GM18505 (cell line): ENCODE measurements around the gene DYNC1I1.

ENCODE experiments used
- ATAC-seq: cut with Tn5 transposase; IDR thresholded peaks from one replicate; pipeline ENCODE4 v1.9.1; 2021; ENCODE audit not compliant: unreplicated experiment
- POLR2A ChIP-seq: IDR thresholded peaks from 4 replicates; pipeline ENCODE4 v1.6.1; 2011; ENCODE audit warnings: borderline replicate concordance; ENCODE audit not compliant: insufficient read depth, insufficient read length; ENCODE audit errors: extremely low read depth

The DYNC1I1 gene

GRCh38 chr7:95802270-95802669, 29.9 kb downstream of the DYNC1I1 start:
- no peak for TF ChIP-seq POLR2A
- no peak for ATAC-seq

DNA sequence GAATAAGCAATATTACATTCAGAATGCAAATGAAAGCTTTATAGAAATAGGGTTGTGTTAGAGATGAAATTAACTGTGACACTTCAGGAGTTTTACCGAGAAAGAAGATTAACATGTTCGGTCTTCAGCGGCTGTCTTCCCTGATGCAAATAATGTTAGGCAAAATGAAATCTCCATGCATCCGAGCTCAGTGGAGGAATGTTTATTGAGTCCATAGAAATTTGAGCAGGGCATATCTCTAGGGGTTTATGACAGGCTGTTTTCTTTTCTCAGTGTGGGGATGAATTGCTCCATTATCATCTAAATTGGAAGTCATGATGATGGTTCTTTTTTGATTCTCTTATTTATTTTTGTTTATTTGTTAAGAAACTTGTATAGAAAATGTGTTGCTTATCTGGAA, 31.7 kb downstream of the DYNC1I1 start:
- no peak for TF ChIP-seq POLR2A
- no peak for ATAC-seq

GRCh38 chr7:95805909-95806308, 33.6 kb downstream of the DYNC1I1 start:
- TF ChIP-seq POLR2A = no peak
- ATAC-seq = no peak

DNA sequence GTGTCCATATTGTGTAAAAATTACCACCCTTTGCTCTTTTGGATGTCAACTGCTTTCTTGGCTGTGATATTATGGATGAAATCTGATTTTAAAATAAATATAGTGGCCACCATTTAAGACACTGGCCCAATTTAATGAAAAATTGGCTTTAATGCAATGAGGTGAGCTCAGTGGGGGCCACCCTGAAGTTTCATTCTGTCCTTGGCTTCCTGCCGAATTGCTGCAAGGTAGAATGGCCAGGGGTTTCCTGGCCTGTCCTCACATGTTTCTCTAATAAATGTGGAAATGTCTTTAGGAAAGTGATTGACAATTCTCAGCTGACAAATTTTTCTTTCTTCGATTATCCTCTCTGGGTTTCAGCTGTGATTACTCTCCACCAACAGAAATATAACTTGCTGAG, 36.0 kb downstream of the DYNC1I1 start:
- ATAC-seq = no peak
- no peak for TF ChIP-seq POLR2A

DNA sequence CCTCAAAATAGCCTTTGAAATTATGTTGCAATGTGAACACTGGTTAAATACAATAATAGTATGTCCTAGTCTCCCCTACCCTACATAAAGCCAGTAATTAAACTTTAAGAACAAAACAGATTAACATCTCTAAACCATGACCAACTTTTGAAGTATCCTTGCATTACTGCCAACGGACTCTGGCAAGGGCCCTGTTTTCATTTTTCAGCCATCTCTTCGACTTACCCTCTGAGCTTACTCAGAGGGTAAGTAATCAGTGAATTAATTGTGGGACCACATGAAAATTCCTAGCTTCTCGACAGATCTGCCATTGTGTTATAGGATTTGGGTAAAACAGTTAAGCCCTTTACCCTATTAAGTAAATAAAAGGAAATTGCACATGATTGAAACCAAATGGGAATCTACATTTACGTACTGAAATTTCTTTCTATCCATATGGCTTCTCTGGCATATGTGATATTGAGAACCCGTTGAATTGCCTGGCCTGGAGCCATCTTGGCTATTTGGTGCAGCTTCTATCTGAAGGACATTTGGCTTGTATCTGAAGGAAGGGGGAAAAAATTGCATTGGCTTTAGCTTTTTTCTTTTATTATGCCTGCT, 39.6 kb downstream of the DYNC1I1 start:
- no peak for TF ChIP-seq POLR2A
- ATAC-seq = no peak

GRCh38 chr7:95814721-95815120, 42.4 kb downstream of the DYNC1I1 start:
- no peak for TF ChIP-seq POLR2A
- ATAC-seq = no peak

DNA sequence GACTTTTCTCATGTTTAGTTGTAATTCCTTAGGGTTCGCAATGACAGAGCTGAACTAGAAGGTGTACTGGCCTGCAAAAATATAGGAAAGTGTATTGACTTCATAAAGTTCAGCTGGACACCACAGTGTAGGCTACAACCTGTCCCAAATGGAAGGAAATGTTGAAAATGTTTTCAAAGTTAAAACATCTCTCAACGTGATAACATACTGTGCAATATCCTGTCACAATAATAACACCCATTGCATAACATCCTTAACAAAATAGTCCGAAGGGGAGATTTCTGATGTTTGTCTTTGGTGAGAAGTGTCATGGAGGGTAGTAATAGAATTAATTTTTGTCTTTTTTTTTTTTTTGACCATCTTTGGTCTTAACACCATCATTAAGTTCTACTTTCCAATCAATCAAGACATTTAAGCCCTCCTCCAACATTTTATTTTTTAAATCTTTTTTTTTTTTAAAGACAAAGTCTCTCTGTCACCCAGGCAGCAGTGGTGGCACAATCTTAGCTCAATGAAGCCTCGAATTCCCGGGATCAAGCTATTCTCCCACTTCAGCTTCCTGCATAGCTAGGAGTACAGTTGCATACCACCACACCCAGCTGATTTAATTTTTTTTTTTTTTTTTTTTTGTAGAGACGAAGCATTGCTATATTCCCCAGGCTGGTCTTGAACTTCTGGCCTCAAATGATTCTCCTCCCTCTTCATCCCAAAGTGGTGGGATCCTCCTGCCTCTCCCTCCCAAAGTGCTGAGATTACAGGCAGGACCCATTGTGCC, 45.7 kb downstream of the DYNC1I1 start:
- no peak for TF ChIP-seq POLR2A
- no peak for ATAC-seq

GRCh38 chr7:95820778-95821177, 48.4 kb downstream of the DYNC1I1 start:
- ATAC-seq = no peak
- TF ChIP-seq POLR2A = no peak

DNA sequence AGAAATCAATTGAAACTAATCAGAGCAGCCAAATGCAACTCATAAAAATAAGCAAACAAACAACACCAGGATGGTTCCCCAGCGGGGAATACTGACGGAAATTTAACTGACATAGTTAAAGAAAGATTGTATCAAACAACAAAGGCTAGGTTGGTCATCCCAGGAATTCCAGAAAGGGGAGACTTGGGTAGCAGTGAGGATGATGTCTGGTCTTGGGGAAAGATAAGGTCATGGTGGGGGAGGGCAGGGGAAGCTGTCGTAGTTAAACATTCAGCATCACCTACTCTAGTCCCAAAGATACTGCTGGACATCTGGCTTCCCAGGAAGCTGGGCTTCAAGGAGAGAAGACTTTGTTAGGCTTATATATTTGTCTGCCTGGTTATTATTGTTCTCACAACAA, 50.4 kb downstream of the DYNC1I1 start:
- TF ChIP-seq POLR2A = no peak

DNA sequence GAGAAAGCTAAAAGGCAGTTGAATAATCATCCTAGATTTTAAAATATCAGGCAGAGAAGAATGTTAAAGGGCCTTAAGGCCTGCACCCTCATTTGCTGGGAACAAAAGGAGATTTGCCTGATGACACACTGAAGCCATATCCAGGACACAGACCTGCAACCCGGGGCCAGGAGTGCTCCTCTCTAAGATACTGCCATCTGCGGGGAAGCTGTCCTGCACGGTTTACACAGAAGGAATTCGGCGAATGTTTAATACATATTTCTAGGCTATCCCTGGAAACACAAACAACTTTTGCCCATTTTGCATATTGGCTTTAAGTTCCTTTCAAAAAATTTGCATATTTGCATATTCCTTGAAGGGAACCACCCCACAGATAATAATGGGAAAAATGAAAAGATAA, 52.3 kb downstream of the DYNC1I1 start:
- no peak for TF ChIP-seq POLR2A
- ATAC-seq = no peak

More for the DNA sequence above, 50.4 kb downstream of the DYNC1I1 start:
- no peak for ATAC-seq

GRCh38 chr7:95828824-95829790, 56.8 kb downstream of the DYNC1I1 start:
- TF ChIP-seq POLR2A = no peak
- no peak for ATAC-seq

DNA sequence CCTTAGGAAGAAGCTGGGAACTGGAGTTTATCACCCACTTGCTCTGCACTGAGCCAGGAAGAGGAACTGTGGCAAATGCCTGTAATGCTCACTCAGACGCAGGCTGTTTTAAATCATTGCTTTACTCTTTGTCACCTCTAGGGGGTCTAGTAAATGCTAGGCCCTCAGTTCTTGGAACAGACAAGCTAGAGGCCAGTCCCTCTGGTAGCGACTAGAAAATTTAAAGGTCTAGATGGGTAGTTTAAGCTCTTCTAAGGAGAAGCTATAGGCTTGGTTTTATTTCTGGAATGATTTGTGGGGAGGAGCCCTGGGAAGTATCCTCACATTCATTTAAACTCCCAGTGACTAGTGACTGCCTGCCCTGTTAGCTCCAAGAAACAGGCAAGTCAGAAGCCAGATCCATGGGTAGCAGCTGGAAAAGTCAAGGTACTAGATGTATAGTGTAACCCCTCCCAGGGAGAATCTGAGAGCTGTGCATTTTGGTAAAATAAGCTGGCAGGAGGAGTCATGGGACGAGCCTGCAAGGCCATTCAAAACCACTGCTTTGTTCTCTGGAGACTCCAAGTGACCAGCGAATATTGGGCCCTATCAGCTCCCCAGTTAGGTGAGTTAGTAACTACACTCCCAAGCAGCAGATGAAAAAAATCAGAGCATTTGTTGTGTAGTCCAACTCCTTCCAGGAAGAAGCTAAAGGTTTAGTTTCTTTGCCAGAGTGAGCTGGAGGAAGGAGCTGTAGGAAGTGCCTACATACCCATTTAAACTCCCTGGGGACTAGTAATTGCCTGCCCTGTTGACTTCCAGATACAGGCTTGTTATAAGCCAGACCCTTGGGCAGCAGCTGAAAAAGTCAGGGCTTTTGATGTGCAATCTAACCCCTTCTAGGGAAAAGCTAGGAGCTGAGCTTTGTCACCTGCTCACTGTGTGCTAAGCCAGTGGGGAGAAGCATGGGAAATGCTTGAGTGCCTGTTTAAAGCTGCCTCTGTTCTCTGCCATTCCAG, 68.9 kb downstream of the DYNC1I1 start:
- ATAC-seq = peak; percentile 95

More for the DNA sequence above, 68.9 kb downstream of the DYNC1I1 start:
- TF ChIP-seq POLR2A = no peak
